Measurements from ENCODE around the gene EPHA3.

- TF ChIP-seq CTCF (IDR thresholded peaks at IDR 0.05; ENCODE audit: poor library complexity), result no peak
- no peak for TF ChIP-seq EZH2 (IDR thresholded peaks at IDR 0.05; ENCODE audit: borderline replicate concordance)
- TF ChIP-seq EZH2phosphoT487 (IDR thresholded peaks at IDR 0.05; ENCODE audit: low read depth, severe bottlenecking, unreplicated experiment), result no peak
Measured at GRCh38 chr3:89426060-89426459, 318.6 kb downstream of the EPHA3 start.
